SK-MEL-5 (cell line): ENCODE results near the gene PCDHGB2. TPM values are rescaled to one million over a fixed set of nuclear protein-coding genes. Genes with fewer than 3 reads are reported as not detected.
"Not testable (repeated sequence)": the region's sequence is repeated elsewhere in the genome, so short reads cannot be mapped to it uniquely, and the experiment has no call there.

Experiments used
- DNase-seq: peaks from one replicate; pipeline ENCODE4 v3.0.0-alpha.2; 2016; ENCODE audit warnings: low read depth, low spot score
- in situ Hi-C: cut with HindIII; loops from 2 replicates; pipeline ENCODE4 v1.10.0; 2016; ENCODE audit warnings: low sequenced_read_pairs, high pct_unique_total_duplicates, low pct_unique_long_range_greater_than_20kb
- total RNA-seq: library from RNA; depleted of rRNA; stranded (reverse); fragments of >200 nt; shearing (Covaris generic); gene quantifications from 2 replicates; pipeline ENCODE4 v1.2.3, GENCODE V29; 2014

Gene PCDHGB2
- total RNA-seq, 1 experiment from 2014 or later, result 1.7 TPM

GRCh38 chr5:141373673-141374317, 14.0 kb downstream of the PCDHGB2 start, which contains the start of gene PCDHGA6:
PCDHGA6 (plus strand) TSS chr5:141373891; CDS start chr5:141374084, 193 bp downstream.
- in situ Hi-C loops, result no loop called here
- peak; percentile 59 for DNase-seq

- no peak for DNase-seq
- in situ Hi-C loops, result no loop called here
Observed at GRCh38 chr5:141374627-141375026, 14.8 kb downstream of the PCDHGB2 start.

DNA sequence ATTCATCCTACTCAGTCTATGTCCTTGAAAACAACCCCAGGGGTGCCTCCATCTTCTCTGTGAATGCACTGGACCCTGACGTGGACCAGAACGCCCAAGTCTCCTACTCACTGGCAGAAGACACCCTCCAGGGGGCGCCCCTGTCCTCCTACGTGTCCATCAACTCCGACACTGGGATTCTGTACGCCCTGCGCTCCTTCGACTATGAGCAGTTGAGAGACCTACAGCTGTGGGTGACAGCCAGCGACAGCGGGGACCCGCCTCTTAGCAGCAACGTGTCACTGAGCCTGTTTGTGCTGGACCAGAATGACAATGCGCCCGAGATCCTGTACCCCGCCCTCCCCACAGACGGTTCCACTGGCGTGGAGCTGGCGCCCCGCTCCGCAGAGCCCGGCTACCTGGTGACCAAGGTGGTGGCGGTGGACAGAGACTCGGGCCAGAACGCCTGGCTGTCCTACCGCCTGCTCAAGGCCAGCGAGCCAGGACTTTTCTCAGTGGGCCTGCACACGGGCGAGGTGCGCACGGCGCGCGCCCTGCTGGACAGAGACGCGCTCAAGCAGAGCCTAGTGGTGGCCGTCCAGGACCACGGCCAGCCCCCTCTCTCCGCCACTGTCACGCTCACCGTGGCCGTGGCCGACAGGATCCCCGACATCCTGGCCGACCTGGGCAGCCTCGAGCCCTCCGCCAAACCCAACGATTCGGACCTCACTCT, 15.8 kb downstream of the PCDHGB2 start:
- DNase-seq, in situ Hi-C loops: not testable (repeated sequence)

DNA sequence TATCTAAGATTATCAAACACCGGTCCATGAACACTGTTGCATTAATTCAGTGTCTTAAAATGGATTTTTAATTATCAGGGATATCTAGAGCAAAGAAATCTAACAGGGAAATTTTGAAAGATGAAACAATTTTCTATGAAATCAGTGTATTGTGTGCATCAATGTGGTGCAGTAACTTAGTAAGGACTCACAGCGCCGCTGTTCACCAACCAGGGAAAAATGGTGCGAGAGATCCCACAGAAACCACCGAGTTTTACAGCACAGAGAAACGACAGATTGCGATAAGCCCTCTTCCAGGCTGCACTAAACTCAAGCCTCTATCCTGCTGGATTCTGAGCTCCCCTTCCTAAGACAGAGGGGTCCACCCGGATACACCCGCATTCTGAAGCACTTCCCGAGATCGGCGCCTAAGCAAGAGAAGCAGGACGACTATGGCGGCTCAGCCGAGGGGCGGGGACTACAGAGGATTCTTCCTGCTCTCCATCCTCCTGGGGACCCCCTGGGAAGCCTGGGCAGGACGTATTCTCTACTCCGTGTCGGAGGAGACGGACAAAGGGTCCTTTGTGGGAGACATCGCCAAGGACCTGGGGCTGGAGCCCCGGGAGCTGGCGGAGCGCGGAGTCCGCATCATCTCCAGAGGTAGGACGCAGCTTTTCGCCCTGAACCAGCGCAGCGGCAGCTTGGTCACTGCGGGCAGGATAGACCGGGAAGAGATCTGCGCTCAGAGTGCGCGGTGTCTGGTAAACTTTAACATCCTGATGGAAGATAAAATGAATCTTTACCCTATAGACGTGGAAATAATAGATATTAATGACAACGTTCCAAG, 22.9 kb downstream of the PCDHGB2 start, which contains the start of gene PCDHGA7:
Gene PCDHGA7 (plus strand): TSS at position 274 of the 826 bp plus-strand sequence. CDS start 158 bp downstream, at position 432.
- peak; percentile 58 for DNase-seq
- in situ Hi-C loops, result no loop called here

- DNase-seq, result no peak
- in situ Hi-C loops, result no loop called here
Observed at GRCh38 chr5:141383345-141383744, 23.6 kb downstream of the PCDHGB2 start.

DNA sequence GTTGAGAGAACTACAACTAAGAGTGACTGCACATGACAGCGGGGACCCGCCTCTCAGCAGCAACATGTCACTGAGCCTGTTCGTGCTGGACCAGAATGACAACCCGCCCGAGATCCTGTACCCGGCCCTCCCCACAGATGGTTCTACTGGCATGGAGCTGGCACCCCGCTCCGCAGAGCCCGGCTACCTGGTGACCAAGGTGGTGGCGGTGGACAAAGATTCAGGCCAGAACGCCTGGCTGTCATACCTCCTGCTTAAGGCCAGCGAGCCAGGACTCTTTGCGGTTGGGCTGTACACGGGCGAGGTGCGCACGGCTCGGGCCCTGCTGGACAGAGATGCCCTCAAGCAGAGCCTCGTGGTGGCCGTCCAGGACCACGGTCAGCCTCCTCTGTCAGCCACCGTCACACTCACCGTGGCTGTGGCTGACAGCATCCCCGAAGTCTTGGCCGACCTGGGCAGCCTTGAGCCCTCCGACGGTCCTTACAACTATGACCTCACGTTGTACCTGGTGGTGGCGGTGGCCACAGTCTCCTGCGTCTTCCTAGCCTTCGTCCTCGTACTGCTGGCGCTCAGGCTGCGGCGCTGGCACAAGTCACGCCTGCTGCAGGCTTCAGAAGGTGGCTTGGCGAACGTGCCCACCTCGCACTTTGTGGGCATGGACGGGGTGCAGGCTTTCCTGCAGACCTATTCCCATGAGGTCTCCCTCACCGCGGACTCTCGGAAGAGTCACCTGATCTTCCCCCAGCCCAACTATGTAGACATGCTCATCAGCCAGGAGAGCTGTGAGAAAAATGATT, 24.9 kb downstream of the PCDHGB2 start:
- in situ Hi-C loops, result no loop called here
- DNase-seq, result no peak

- in situ Hi-C loops, DNase-seq: not testable (repeated sequence)
Observed at GRCh38 chr5:141387557-141388311, 27.9 kb downstream of the PCDHGB2 start, which contains the start of gene PCDHGB4. PCDHGB4 (plus strand) TSS chr5:141387698; CDS start chr5:141387885, 187 bp downstream.

DNA sequence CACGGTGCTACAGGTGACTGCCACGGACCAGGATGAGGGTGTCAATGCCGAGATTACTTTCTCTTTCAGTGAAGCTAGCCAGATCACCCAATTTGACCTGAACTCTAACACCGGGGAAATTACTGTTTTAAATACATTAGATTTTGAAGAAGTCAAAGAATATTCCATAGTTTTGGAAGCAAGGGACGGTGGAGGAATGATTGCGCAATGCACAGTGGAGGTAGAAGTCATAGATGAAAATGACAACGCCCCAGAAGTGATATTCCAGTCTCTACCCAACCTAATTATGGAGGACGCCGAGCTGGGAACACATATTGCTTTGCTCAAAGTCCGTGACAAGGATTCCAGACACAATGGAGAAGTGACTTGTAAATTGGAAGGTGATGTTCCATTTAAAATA, 28.9 kb downstream of the PCDHGB2 start:
- in situ Hi-C loops, result no loop called here
- DNase-seq, result no peak

GRCh38 chr5:141389153-141390042, 29.6 kb downstream of the PCDHGB2 start:
- no peak for DNase-seq
- in situ Hi-C loops, result no loop called here

DNA sequence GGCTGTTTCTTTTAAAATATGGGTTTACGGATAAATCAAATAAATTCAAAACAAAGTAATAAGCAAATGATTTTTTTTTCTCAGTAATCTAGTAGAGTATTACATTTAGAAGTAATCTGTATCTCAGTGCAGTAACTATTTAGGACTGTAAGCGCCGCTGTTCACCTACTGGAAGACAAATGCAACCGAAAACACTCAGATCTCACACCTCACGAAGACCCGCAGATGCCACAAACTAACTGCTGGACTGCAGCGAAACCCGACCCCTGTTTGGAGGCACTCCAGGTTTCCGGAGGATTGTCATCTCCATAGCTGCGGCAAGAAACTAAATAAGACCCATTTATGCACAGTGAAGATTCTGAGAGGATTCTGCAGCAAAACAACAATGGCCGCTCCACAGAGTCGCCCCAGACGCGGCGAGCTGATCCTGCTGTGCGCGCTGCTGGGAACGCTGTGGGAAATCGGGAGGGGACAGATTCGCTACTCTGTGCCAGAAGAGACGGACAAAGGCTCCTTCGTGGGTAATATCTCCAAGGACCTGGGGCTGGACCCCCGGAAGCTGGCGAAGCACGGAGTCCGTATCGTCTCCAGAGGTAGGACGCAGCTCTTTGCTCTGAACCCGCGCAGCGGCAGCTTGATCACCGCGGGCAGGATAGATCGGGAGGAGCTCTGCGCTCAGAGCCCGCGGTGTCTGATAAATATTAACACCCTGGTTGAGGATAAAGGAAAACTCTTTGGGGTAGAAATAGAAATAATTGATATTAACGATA, 32.8 kb downstream of the PCDHGB2 start, which contains the start of gene PCDHGA8:
Gene PCDHGA8 (plus strand): TSS at position 205 of the 770 bp plus-strand sequence. CDS start 181 bp downstream, at position 386.
- in situ Hi-C loops, result no loop called here
- DNase-seq, result no peak

DNA sequence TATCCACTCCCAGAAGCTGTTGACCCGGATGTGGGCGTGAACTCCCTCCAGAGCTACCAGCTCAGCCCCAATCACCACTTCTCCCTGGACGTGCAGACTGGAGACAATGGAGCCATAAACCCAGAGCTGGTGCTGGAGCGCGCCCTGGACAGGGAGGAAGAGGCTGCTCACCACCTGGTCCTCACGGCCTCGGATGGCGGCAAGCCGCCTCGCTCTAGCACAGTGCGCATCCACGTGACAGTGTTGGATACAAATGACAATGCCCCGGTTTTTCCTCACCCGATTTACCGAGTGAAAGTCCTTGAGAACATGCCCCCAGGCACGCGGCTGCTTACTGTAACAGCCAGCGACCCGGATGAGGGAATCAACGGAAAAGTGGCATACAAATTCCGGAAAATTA, 33.5 kb downstream of the PCDHGB2 start:
- in situ Hi-C loops, result no loop called here
- no peak for DNase-seq

GRCh38 chr5:141394401-141395187, 34.8 kb downstream of the PCDHGB2 start:
- DNase-seq, in situ Hi-C loops: not testable (repeated sequence)

GRCh38 chr5:141397756-141398551, 38.2 kb downstream of the PCDHGB2 start, which contains the start of gene PCDHGB5:
PCDHGB5 (plus strand) TSS chr5:141397947; CDS start chr5:141398128, 181 bp downstream.
- in situ Hi-C loops, DNase-seq: not testable (repeated sequence)
